ENCODE measurements around the gene CAVIN4.

Gene CAVIN4

DNA sequence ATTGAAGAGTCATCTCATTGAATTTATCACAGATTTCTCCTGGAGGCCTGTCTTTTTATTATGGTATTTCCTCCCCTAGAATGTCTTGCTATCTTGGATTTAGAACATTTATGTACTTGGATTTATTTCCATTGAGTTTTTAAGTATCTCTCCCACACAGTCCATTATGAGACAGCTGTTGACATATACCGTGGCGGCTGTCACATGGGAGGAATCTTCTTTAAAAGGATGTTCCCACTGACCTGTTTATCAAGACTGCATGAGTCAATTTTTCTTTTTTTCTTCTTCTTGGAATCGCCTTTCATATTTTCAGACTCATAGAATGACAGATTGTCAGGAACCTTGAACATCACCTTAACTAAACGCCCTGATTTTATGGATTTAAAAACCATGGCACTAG is 2.9 kb upstream of the CAVIN4 start:
- Histone ChIP-seq H3K9ac (ENCODE audit: low read depth, low read length, poor library complexity, severe bottlenecking) (no peak overlapping the region), H3F3A (ENCODE audit: low read depth) (no peaks in the 10 kb centered on the region), H4K20me1 (ENCODE audit: insufficient read depth, low read length, poor library complexity, severe bottlenecking) (no peaks in the 10 kb centered on the region), H3K79me2 (ENCODE audit: insufficient read depth, low read length) (no peaks in the 10 kb centered on the region), H3K9me2 (replicated peaks; ENCODE audit: low read depth, low read length) (no peaks in the 10 kb centered on the region), H3K4me1 (ENCODE audit: insufficient read depth, low read length, poor library complexity, severe bottlenecking) (no peaks in the 10 kb centered on the region), H2AFZ (ENCODE audit: low read length) (no peak overlapping the region), H3K4me2 (ENCODE audit: low read depth, low read length, poor library complexity, severe bottlenecking) (no peak overlapping the region), H3K27me3 (ENCODE audit: insufficient read depth, low read length, poor library complexity, severe bottlenecking) (no peaks in the 10 kb centered on the region), H3K36me3 (ENCODE audit: insufficient read depth, low read length) (peaks cover 6% of the 10 kb centered on the region; the same call in 1 of the 2 replicates), H3K4me3 (ENCODE audit: low read length, poor library complexity, severe bottlenecking) (no peak overlapping the region), H3K9me3 (ENCODE audit: insufficient read depth, low read depth, low read length) (no peaks in the 10 kb centered on the region)
- no peak for TF ChIP-seq EZH2phosphoT487 (IDR thresholded peaks at IDR 0.05; ENCODE audit: borderline replicate concordance)
- TF ChIP-seq, protein P1, sequence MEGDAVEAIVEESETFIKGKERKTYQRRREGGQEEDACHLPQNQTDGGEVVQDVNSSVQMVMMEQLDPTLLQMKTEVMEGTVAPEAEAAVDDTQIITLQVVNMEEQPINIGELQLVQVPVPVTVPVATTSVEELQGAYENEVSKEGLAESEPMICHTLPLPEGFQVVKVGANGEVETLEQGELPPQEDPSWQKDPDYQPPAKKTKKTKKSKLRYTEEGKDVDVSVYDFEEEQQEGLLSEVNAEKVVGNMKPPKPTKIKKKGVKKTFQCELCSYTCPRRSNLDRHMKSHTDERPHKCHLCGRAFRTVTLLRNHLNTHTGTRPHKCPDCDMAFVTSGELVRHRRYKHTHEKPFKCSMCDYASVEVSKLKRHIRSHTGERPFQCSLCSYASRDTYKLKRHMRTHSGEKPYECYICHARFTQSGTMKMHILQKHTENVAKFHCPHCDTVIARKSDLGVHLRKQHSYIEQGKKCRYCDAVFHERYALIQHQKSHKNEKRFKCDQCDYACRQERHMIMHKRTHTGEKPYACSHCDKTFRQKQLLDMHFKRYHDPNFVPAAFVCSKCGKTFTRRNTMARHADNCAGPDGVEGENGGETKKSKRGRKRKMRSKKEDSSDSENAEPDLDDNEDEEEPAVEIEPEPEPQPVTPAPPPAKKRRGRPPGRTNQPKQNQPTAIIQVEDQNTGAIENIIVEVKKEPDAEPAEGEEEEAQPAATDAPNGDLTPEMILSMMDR (conservative IDR thresholded peaks at IDR 0.05; ENCODE audit: low read length), result no peak

DNA sequence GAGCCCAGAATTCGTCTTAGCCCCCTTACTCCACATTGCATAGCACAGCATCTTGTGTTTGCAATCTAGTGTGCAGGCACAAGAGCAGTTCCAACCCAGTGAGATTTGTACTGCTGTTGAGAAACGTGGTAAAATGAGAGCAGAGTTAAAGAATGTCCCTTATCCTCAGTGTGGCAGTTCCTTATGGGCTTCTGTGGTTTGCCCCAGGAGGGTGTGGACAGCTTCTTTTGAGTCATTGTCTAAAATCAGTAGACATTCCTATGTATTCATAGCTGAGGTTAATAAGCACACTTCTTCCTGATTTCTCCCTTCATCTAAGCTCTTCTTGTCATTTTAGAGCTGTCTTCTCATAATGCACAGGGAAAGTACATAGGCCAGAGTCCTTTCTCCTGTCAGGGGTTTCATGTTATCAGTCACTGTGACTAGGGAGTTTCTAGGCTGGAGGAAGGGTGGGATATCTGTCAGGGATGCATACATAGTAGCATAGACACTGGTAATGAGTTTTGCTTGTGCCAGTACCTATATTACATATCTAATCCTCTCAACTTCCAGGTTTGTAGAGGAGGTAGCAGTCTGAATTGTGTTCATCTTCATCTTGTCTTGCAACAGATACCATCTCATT is 2.0 kb upstream of the CAVIN4 start:
- no peak overlapping the region for H3K9ac ChIP-seq (ENCODE audit: low read depth, low read length, poor library complexity, severe bottlenecking)
- no peaks in the 10 kb centered on the region for H3K27me3 ChIP-seq (ENCODE audit: insufficient read depth, low read length, poor library complexity, severe bottlenecking)
- no peaks in the 10 kb centered on the region for H3K4me1 ChIP-seq (ENCODE audit: insufficient read depth, low read length, poor library complexity, severe bottlenecking)
- H3K9me3 ChIP-seq (ENCODE audit: insufficient read depth, low read depth, low read length), result no peaks in the 10 kb centered on the region
- TF ChIP-seq EZH2phosphoT487 (IDR thresholded peaks at IDR 0.05; ENCODE audit: borderline replicate concordance), result no peak
- TF ChIP-seq, protein P1 (conservative IDR thresholded peaks at IDR 0.05; ENCODE audit: low read length), result no peak
- H3K79me2 ChIP-seq (ENCODE audit: insufficient read depth, low read length), result no peaks in the 10 kb centered on the region
- H3K36me3 ChIP-seq (ENCODE audit: insufficient read depth, low read length), result peaks cover 6% of the 10 kb centered on the region; the same call in 1 of the 2 replicates
- no peaks in the 10 kb centered on the region for H3K9me2 ChIP-seq (replicated peaks; ENCODE audit: low read depth, low read length)
- H3K4me3 ChIP-seq (ENCODE audit: low read length, poor library complexity, severe bottlenecking), result no peak overlapping the region
- no peaks in the 10 kb centered on the region for H4K20me1 ChIP-seq (ENCODE audit: insufficient read depth, low read length, poor library complexity, severe bottlenecking)
- no peak overlapping the region for H2AFZ ChIP-seq (ENCODE audit: low read length)
- no peaks in the 10 kb centered on the region for H3F3A ChIP-seq (ENCODE audit: low read depth)
- no peak overlapping the region for H3K4me2 ChIP-seq (ENCODE audit: low read depth, low read length, poor library complexity, severe bottlenecking)

DNA sequence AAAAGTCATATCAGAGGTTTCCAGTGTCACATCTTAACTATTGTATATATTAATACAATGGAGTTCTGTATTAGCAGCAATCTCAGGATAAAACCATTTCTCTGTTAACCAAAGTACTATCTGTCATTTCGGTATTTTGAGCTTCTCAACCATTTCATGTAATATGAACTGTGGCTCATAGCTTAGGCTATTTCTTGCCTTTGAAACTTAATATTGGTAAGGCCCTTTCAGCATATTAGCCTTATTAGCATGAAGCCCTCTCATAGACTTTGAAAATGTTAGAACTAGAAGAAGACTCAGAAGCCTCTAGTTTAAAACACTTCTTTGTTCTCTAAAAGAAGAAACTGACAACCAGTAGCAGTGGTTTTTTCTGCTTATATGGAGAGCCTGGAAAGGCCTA is 731 bp downstream of the CAVIN4 start:
- no peak overlapping the region for H2AFZ ChIP-seq (ENCODE audit: low read length)
- H3K27me3 ChIP-seq (ENCODE audit: insufficient read depth, low read length, poor library complexity, severe bottlenecking), result no peaks in the 10 kb centered on the region
- TF ChIP-seq, protein P1 (conservative IDR thresholded peaks at IDR 0.05; ENCODE audit: low read length), result no peak
- TF ChIP-seq EZH2phosphoT487 (IDR thresholded peaks at IDR 0.05; ENCODE audit: borderline replicate concordance), result no peak
- peaks cover 6% of the 10 kb centered on the region; the same call in 1 of the 2 replicates for H3K36me3 ChIP-seq (ENCODE audit: insufficient read depth, low read length)
- H3K4me3 ChIP-seq (ENCODE audit: low read length, poor library complexity, severe bottlenecking), result no peak overlapping the region
- H3K9me3 ChIP-seq (ENCODE audit: insufficient read depth, low read depth, low read length), result no peaks in the 10 kb centered on the region
- H3K4me1 ChIP-seq (ENCODE audit: insufficient read depth, low read length, poor library complexity, severe bottlenecking), result no peaks in the 10 kb centered on the region
- H4K20me1 ChIP-seq (ENCODE audit: insufficient read depth, low read length, poor library complexity, severe bottlenecking), result no peaks in the 10 kb centered on the region
- H3F3A ChIP-seq (ENCODE audit: low read depth), result no peaks in the 10 kb centered on the region
- H3K79me2 ChIP-seq (ENCODE audit: insufficient read depth, low read length), result no peaks in the 10 kb centered on the region
- H3K9ac ChIP-seq (ENCODE audit: low read depth, low read length, poor library complexity, severe bottlenecking), result no peak overlapping the region
- H3K4me2 ChIP-seq (ENCODE audit: low read depth, low read length, poor library complexity, severe bottlenecking), result no peak overlapping the region
- no peaks in the 10 kb centered on the region for H3K9me2 ChIP-seq (replicated peaks; ENCODE audit: low read depth, low read length)

All from Loucy (cell line).